OCI-LY1 (cell line): ENCODE results near the gene LGI2.

Experiments used
- CTCF ChIP-seq: fragments of 200-600 bp; sonication (generic), shearing (Covaris generic); IDR thresholded peaks from 2 replicates; pipeline ENCODE4 v1.5.1; 2017; ENCODE audit warnings: mild to moderate bottlenecking, antibody characterized with exemption, low read length, moderate library complexity, mixed read lengths
- EZH2 ChIP-seq: fragments of 200-600 bp; sonication (generic), shearing (Covaris generic); IDR thresholded peaks from 2 replicates; pipeline ENCODE4 v1.8.0; 2017; ENCODE audit warnings: borderline replicate concordance, mixed run types, mild to moderate bottlenecking, antibody characterized with exemption, low read length, moderate library complexity, mixed read lengths

GRCh38 chr4:24975510-24975909, 55.2 kb downstream of the LGI2 start:
- TF ChIP-seq CTCF, result no peak
- no peak for TF ChIP-seq EZH2
